D721Med (cell line): ENCODE results near the gene CACNA2D2.

Source experiments
- DNase-seq: peaks from one replicate; pipeline ENCODE4 v3.0.0; 2011; ENCODE audit warnings: low spot score; ENCODE audit not compliant: insufficient read length
- FAIRE-seq: peaks from 2 replicates; lab custom pipeline; 2011; peaks lifted over from hg19 to GRCh38; lab: Jason Lieb, UNC
- TF ChIP-seq, protein P1 (sequence below): IDR thresholded peaks from 2 replicates; pipeline ENCODE4 v1.5.1; 2012; ENCODE audit warnings: mild to moderate bottlenecking, control low read depth; ENCODE audit not compliant: insufficient read depth; ENCODE audit errors: missing control alignments

Gene CACNA2D2

DNA sequence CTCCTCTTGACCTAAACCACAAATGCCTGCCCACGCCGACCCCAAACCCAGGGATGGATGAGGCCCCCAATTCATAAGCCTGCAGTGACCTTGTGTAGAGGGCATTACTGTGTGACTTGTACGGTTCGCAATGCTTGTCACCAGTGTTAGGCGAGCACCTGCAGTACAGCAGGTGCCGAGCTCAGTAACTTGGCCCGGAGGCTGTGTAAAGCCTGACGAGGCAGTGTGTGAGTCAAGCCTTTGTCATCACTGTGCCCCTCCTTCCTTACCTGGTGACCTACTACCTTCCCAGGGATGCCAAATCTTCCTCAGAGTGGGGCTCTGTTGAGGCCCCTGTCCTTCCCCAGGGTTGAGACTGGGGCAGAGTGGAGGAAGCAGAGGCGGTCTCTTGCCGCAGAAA is 106.9 kb downstream of the CACNA2D2 start:
- no peak for FAIRE-seq
- TF ChIP-seq, protein P1, sequence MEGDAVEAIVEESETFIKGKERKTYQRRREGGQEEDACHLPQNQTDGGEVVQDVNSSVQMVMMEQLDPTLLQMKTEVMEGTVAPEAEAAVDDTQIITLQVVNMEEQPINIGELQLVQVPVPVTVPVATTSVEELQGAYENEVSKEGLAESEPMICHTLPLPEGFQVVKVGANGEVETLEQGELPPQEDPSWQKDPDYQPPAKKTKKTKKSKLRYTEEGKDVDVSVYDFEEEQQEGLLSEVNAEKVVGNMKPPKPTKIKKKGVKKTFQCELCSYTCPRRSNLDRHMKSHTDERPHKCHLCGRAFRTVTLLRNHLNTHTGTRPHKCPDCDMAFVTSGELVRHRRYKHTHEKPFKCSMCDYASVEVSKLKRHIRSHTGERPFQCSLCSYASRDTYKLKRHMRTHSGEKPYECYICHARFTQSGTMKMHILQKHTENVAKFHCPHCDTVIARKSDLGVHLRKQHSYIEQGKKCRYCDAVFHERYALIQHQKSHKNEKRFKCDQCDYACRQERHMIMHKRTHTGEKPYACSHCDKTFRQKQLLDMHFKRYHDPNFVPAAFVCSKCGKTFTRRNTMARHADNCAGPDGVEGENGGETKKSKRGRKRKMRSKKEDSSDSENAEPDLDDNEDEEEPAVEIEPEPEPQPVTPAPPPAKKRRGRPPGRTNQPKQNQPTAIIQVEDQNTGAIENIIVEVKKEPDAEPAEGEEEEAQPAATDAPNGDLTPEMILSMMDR, result no peak
- DNase-seq, result no peak

- DNase-seq (no peak), FAIRE-seq (no peak)
- TF ChIP-seq, protein P1, result no peak
Observed at GRCh38 chr3:50395070-50395860, 108.2 kb downstream of the CACNA2D2 start.

DNA sequence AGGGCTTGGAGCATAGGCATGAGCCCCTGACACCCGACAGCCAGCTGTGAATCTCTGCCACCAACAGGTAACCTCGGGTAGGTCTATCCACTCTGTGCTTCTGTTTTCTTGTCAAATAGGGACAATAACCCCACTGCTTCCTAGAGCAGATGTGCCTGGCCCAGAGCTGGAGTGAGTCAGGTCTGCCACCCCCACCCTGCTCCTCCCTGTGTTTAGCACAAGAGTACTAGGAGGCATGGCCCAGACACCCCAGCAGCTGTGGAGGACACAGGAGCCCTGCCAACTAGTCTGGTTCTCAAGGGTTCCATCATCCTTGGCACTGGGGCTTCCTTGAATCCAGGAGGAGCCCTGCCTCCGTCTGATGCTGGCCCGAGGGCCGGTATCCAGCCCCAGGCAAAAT is 110.4 kb downstream of the CACNA2D2 start:
- FAIRE-seq (no peak), DNase-seq (no peak)
- TF ChIP-seq, protein P1, result no peak

GRCh38 chr3:50392101-50392715 is 111.2 kb downstream of the CACNA2D2 start:
- TF ChIP-seq, protein P1, result no peak
- DNase-seq (no peak), FAIRE-seq (no peak)

DNA sequence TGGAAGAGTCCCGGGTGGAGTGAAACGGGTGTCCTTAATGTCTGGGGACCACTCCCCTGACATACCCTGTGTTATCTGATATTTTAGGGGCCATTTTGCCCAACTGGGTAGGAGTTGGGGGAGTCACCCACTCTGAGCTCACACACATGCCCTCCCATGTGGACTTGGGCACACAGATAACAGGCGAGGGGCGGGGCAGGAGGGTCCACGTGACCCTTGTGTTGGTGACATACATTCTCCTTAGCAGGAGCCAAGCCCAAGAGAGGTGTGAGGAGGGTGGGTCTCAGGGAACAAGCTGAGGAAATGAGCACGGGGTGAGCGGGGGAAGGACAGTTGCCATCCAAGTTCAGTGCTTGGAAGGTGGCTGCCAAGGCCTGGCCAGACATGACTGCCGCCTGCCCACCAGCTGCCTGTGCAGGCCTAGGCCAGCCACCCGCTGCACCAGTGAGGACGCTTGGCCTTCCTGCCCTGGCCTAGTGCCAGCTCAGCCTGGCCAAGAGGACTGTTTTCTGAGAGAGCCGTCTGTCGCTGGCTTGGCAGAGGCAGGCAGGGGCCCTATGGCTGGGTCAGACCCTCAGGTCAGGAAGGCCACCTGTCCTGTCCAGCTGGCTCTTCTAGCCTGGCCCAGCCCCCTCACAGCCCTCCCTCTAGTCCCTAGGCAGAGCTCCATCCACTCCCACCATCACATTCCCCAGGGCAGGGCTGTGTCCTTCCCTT is 112.8 kb downstream of the CACNA2D2 start:
- FAIRE-seq (no peak), DNase-seq (no peak)
- TF ChIP-seq, protein P1, result no peak

GRCh38 chr3:50389414-50389767 is 114.0 kb downstream of the CACNA2D2 start:
- no peak for FAIRE-seq
- TF ChIP-seq, protein P1, result no peak
- DNase-seq, result no peak
